GM21528 (cell line): ENCODE data around the gene DAAM1.

ENCODE experiments used
- ATAC-seq: cut with Tn5 transposase; IDR thresholded peaks from one replicate; pipeline ENCODE4 v1.9.1; 2021; ENCODE audit warnings: mild to moderate bottlenecking, moderate library complexity; ENCODE audit not compliant: unreplicated experiment, low FRiP score

Gene DAAM1

DNA sequence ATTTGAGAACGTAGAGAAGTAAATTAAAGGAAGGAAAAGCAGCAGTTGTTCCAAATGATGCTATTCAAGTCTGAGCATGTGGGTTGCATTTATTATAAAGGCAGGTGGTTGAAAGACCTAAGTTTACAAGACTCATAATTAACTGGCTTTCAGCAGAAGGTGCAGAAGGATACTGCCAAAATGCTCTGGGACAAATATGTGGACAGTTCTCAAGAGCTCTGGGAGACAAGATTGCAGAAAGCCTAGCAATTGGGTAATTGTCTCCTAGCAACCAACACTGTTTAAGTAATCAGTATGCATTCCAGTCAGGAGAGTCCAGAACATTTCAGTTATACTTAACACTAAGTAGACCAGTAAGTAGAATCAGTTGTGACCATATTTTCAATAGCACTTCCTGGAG, 145.2 kb downstream of the DAAM1 start:
- no peak for ATAC-seq

DNA sequence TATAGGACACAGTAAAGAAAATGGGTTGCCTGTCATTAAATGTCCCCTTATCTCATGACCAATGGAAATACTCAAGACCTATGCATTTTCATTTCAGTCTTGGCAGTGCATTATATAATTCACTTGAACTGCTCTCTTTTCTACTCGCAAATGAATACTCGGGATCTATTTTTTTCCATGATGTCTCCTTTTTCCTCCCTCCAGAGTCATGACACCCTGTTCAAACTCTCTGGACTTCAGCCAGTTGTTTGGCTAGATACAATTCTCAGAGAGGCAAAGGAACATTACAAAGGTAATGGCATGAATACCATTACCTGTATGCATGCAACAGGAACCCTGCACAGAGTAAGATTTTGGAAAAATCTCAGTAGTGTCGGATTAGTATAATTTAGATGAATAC, 145.8 kb downstream of the DAAM1 start:
- no peak for ATAC-seq

GRCh38 chr14:59336098-59336497, 147.6 kb downstream of the DAAM1 start:
- no peak for ATAC-seq

DNA sequence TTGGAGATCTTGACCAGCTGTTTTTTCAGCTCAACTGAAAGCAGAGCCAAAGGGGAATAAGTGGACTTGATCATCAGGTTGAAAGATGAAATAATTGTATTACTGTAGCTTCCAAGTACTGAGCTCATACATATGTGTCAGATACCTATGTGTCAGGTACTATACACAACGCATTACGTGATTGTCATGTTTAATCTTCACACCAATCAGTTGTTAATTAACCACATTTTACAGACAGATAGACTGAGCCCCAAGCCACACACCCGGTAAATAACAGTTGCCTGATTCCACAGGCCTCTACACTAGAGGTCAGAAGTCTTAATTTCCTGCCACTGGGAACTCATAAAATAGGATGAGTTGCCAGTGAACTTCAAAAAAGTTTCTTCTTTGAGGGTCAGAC, 148.2 kb downstream of the DAAM1 start:
- ATAC-seq = no peak

- no peak for ATAC-seq
Measured at GRCh38 chr14:59337141-59337611, 148.7 kb downstream of the DAAM1 start.

DNA sequence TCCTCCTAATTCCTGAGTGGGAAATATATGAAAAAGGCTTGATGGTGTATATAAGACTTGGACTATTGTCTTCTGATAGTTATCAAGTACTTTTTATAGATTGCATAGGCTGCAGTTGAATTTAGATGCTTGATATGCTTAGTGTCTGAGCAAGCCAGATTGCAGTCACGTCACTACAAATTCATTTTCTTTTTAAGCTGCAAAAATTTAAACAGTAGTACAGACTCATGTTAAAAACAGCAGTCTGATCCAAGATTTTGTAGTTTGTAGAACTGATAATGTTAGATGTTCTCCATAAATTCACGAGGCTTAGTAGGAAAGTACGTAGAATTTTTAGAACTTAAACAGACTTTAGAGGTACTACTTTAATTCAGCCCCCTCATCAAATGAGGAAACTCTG, 150.3 kb downstream of the DAAM1 start:
- no peak for ATAC-seq

DNA sequence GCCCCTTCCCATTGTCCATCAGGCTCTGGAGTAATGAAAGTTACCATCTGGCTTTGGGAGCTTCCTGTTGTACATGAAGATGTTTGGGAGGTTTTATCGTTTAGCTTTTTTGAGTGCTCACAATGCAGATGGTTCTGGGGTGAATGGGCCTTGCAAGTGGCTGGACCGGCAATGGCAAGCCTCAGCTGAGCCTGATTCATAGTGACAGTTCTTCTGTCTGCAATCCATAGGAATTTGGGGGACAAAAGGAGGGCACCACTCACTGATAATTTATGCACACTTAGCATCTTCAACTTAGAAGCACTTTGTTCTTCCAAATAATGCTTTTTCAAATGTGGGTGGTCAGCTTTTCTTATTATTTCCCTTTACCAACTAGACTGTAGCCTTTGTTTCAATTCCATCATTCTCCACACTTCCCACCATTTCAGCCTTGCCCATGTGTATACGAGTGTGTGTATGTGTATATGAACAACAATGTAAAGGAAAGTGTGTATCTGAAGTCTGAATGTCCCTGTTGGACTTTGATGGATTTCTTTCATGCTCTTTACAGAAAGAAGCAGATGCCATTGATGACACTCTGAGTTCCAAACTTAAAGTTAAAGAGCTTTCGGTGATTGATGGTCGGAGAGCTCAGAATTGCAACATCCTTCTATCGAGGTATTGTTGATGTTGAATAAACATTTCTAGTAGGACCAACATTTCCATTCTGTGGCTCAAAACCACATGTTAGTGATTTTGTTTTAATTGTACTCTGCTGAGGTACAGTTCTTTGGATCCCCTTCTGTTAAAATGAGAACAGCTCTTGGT, 151.3 kb downstream of the DAAM1 start:
- no peak for ATAC-seq

GRCh38 chr14:59341858-59342477, 153.5 kb downstream of the DAAM1 start:
- ATAC-seq = no peak

DNA sequence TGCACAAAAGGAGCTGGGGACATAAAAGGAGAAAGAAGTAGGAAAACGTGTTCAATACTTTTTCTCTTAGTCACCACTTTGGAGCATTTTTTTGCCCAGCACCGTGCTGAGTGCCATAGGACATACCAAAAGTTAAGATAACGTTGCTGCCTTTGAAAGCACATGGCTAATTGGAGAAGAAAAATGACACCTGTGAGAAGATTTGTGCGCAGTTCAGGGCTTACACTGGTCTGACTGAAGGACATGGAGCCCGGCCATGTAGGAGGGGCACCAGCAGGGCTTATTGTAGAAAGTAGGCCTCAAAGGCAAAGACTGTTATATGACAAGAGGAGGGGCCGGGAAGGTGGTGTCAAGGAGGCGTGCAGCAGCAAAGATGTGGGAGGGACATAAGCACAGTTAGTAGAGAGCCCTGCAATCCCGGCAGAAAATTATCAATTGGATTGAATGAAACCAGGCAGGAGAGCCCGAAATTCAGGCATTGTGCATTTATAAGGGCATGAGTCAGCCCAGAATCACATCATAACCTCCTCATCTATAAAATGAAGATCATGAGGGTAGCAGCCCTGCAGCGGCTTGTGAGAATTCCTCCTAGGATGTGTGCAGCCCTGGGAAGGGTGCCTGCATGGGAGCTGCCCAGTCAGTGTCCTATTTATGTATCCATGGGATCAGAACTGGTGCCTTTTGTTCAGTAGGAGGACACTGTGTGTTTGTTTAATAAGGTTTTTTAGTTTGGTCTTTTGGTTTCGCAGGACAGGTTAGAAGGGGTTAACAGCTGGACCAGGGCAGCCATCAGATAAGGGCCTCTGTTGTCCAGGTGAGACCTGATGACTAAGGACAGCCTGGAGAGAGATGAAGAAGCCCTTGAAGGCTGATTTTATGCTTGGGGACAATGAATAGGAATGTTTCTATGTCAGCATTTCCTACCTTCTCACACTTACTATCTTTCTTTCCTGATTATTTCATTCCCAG, 154.3 kb downstream of the DAAM1 start:
- ATAC-seq = no peak

GRCh38 chr14:59343585-59343984, 155.1 kb downstream of the DAAM1 start:
- no peak for ATAC-seq

DNA sequence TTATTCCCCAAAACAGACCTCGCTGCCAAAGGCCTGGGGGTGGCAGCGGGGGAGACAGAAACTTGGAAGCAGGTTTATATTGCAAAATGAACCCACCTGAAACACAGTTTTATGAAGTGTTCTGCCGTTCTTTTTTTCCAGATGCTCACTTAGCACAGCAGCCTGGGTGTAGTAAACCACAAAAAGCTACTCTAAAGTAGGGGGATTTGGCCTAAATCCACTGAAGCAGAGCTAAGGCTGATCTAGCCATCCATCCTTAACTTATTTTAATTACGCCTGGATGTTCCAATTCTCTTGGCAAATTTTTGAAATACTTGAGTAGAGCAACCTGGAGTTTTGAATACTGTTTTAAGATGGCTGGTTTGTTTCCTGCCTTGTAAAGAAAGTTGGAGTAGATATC, 155.5 kb downstream of the DAAM1 start:
- no peak for ATAC-seq

- ATAC-seq = no peak
Measured at GRCh38 chr14:59344691-59345455, 156.4 kb downstream of the DAAM1 start.

DNA sequence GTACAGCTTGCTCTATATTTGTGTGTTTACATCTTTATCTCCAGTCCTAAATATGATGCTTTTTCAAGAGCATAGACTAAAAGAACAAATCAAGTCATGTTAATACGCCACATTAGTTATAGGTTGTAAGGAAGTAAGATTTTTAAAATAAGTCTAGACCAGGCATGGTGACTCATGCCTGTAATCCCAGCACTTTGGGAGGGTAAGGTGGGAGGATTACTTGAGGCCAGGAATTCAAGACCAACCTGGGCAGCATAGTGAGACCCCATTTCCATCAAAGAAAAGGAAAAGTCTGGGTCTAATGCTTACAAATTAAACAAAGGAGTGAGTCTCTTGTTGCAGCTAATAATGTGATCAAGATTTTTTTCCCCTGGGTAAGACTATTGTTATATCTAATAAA, 157.9 kb downstream of the DAAM1 start:
- ATAC-seq = no peak

- no peak for ATAC-seq
Measured at GRCh38 chr14:59346796-59347510, 158.5 kb downstream of the DAAM1 start.

- ATAC-seq = no peak
Measured at GRCh38 chr14:59347511-59347900, 159.0 kb downstream of the DAAM1 start.

DNA sequence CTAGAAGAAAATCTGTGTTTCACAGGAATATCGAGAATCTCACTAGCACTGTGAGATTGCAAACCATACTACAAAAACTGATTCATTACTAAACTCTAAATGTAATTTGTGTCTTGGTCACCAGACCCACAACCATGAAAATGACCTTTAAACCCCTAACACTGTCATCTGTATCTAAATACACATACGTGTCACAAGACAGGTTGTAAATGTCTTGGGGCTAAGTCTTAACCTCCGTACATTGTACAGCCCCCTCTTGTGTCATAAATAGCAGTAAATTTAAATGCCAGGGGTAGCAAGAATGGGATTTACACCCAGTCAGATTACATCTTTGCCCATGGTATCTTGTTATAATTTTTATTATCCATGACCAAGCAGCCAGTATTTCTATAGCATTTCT, 159.4 kb downstream of the DAAM1 start:
- ATAC-seq = no peak

GRCh38 chr14:59349258-59349701, 160.8 kb downstream of the DAAM1 start:
- no peak for ATAC-seq

- no peak for ATAC-seq
Measured at GRCh38 chr14:59352961-59353360, 164.5 kb downstream of the DAAM1 start.

- ATAC-seq = no peak
Measured at GRCh38 chr14:59354666-59355065, 166.2 kb downstream of the DAAM1 start.

DNA sequence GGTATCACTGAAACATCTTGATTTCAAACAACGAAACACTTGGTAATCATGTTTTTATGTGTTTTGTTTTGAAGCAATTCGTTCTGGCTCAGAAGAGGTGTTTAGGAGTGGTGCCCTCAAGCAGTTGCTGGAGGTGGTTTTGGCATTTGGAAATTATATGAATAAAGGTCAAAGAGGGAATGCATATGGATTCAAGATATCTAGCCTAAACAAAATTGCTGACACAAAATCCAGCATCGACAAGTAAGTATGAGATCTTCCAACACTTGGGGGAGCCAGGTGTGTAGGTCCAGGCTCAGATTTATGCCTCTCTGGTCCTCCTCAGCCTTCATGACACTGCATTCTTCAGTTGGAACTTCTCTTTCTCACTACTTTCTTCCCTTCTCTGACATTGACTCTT, 166.6 kb downstream of the DAAM1 start:
- ATAC-seq = no peak
